ENCODE measurements around the gene MACF1.
"Not testable (repeated sequence)": the region's sequence is repeated elsewhere in the genome, so short reads cannot be mapped to it uniquely, and the experiment has no call there.

The MACF1 gene

DNA sequence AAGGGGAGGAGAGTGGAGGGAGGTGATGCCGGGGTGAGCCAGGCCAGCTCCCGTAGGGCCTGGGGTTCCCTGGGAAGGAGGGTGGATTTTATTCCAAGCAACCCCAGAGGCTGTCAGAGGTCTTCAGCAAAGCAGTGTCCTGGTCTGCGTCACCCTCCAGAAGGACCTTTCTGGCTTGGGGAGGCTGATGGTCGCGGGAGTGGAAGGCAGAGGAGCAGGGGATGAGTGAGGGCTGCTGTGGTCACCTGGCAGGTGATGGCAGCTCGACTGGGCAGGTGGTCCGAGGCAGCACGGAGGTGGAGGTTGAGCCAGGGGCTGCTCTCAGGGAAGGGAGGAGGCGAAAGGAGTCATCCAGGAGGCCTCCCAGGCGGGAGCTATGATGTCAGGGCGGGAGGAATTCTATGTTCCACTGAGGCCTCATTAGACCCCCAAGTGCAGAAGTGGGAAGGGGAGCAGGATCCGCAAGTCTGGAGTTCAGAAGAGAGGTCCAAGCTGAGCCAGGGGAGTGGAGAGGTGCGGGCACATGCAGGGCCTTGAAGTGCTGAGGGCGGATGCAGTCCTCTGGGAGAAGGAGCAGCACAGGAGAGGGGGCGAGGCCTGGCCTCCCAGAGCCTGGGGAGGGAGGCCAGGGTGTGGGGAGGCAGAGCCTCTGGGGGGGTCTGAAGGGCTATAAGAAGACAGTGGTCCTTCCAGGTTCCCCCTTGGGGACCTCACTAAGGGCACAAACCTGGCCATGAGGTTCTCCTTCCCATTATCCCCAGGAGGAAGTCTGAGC lies 320.3 kb downstream of the MACF1 start:
- no peak for DNase-seq

DNA sequence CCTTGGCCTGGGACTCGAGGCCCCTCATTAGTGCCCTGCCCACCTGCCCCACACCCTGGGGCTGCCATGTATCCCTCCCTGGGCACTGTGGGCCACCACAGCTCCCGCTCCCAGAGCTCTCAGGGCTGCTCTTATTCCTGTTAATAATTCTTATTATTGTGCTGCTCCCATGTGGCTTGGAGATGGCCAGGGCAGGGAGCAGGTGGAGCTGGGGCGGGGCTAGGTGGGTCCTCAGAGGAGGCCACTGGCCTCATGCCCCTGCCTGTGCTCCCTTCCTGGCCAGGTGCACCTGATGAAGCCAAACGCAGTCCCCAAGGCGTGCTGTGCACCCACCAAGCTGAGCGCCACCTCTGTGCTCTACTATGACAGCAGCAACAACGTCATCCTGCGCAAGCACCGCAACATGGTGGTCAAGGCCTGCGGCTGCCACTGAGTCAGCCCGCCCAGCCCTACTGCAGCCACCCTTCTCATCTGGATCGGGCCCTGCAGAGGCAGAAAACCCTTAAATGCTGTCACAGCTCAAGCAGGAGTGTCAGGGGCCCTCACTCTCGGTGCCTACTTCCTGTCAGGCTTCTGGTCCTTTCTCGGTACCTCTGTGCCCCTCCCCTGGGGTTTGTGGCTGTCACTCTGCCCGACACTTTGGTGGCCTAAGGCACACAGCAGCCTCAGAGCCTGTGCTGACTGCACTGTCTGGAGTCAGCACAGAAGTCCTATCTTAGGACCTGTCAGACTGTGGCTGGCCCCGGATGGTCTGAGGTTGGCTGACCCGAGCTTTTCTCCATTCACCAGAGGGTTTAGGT lies 321.1 kb downstream of the MACF1 start:
- DNase-seq = no peak

DNA sequence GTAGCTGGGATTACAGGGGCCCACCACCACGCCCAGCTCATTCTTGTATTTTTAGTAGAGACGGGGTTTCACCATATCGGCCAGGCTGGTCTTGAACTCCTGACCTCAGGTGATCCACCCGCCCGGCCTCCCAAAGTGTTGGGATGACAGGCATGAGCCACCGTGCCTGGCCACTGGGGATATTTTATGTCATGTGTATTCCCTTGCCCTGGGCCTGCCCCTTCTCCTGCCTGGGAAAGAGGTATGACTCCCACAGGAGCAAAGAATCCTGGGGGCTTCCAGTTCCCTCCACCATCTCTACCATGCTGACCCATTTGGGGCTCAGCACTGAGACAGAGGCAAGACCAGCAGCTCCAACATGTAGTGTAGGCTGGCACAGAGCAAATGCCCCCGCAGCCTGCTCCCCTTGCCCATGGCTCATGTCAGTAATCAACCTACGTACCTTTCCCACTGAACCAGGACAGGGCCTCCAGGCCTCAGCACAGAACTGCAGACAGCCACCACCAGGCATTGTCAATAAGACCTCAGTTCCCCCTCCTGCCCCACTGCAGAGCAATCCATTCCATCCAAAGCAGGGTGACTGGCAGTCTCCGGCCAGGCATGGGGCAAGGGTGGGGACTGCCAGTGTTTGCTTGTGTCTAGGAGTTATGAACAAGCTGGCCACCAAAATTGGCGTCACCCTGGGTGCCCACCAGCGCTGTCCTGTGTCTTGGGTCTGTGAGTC lies 322.1 kb downstream of the MACF1 start:
- DNase-seq = no peak

- not testable (repeated sequence) for DNase-seq
These were observed 322.7 kb downstream of the MACF1 start for GRCh38 chr1:39527190-39527579.

GRCh38 chr1:39528082-39528481 lies 323.6 kb downstream of the MACF1 start:
- no peak for DNase-seq

GRCh38 chr1:39529901-39530535 lies 325.5 kb downstream of the MACF1 start:
- no peak for DNase-seq

- no peak for DNase-seq
These were observed 327.0 kb downstream of the MACF1 start for GRCh38 chr1:39531526-39531925.

GRCh38 chr1:39533442-39533841 lies 328.9 kb downstream of the MACF1 start:
- DNase-seq = no peak
